Gastrocnemius medialis (tissue), 4 donors: ENCODE data around the gene VGLL3. TPM values are rescaled to one million over a fixed set of nuclear protein-coding genes. Genes with fewer than 3 reads are reported as not detected.
A peak's percentile ranks its signal among the peaks of the same experiment; 100 is the strongest.

ENCODE experiments used
- ATAC-seq, 2 donors: fragments of 150-250 bp; one replicate each; pipeline ENCODE4 v1.9.1; 2016
- DNase-seq, 2 donors: peaks; one replicate each; pipeline ENCODE4 v3.0.0-alpha.2; 2019
- H3K27ac ChIP-seq, 4 donors: fragments of 200-600 bp; sonication (generic); 1 replicate in 1 of 4; 2 replicates in 3 of 4; pipeline ENCODE4 v1.5.1; 2016 to 2018; ENCODE audit warnings: mild to moderate bottlenecking in 2 of 4, moderate library complexity in 1 of 4
- H3K27me3 ChIP-seq, 3 donors: fragments of 200-600 bp; sonication (generic) in 2 of 3; 1 replicate in 1 of 3; 2 replicates in 2 of 3; pipeline versions ENCODE4 v1.5.1 to v1.6.0; 2016 to 2019; ENCODE audit warnings: mild to moderate bottlenecking in 1 of 3, moderate library complexity in 1 of 3
- H3K36me3 ChIP-seq, 2 donors: fragments of 200-600 bp; sonication (generic) in 1 of 2; one replicate each; pipeline ENCODE4 v1.5.1; 2017 to 2018
- H3K4me1 ChIP-seq, 2 donors: fragments of 200-600 bp; sonication (generic) in 1 of 2; one replicate each; pipeline ENCODE4 v1.5.1; 2016 to 2017; ENCODE audit warnings: mild to moderate bottlenecking in 2 of 2
- H3K4me3 ChIP-seq, 4 donors: fragments of 200-600 bp; sonication (generic) in 3 of 4; 1 replicate in 1 of 4; 2 replicates in 3 of 4; pipeline ENCODE4 v1.5.1; 2016 to 2019; ENCODE audit warnings: mild to moderate bottlenecking in 2 of 4
- H3K9me3 ChIP-seq, 3 donors: fragments of 200-600 bp; sonication (generic) in 2 of 3; 1 replicate in 1 of 3; 2 replicates in 2 of 3; pipeline ENCODE4 v1.5.1; 2016 to 2019
- CTCF ChIP-seq, 5 experiments: fragments of 450-650 bp in 3 of 5; fragments of 200-600 bp in 2 of 5; sonication (generic) in 2 of 5; IDR thresholded peaks in 4 of 5; conservative IDR thresholded peaks in 1 of 5; 1 replicate in 4 of 5; 2 replicates in 1 of 5; pipeline ENCODE4 v1.5.1; 2016 to 2019; ENCODE audit warnings: antibody characterized with exemption in 5 of 5, mild to moderate bottlenecking in 3 of 5, moderate library complexity in 3 of 5
- POLR2A ChIP-seq, 2 donors: fragments of 450-650 bp; IDR thresholded peaks; one replicate each; pipeline ENCODE4 v1.6.1; 2017; ENCODE audit warnings: antibody characterized with exemption in 2 of 2, mild to moderate bottlenecking in 2 of 2, moderate library complexity in 2 of 2
- in situ Hi-C, 4 donors: fragments of 200-750 bp; cut with MboI; loops; one replicate each; pipeline versions ENCODE4 v1.15.0 to v1.8.0; 2017; ENCODE audit warnings: low sequenced_read_pairs in 4 of 4
- intact Hi-C: fragments of 100-400 bp; cut with DNase I; formaldehyde crosslinking; loops from one replicate; pipeline ENCODE4 v1.15.1; 2023; ENCODE audit warnings: low total_unique reads
- total RNA-seq, 4 donors: library from RNA; depleted of rRNA; stranded (reverse); fragments of >200 nt; gene quantifications; one replicate each; pipeline versions ENCODE4 v1.1.0 to v1.2.3, GENCODE V29; 2016

The VGLL3 gene, protein sequence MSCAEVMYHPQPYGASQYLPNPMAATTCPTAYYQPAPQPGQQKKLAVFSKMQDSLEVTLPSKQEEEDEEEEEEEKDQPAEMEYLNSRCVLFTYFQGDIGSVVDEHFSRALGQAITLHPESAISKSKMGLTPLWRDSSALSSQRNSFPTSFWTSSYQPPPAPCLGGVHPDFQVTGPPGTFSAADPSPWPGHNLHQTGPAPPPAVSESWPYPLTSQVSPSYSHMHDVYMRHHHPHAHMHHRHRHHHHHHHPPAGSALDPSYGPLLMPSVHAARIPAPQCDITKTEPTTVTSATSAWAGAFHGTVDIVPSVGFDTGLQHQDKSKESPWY
- 1 to 10 TPM; 3.5 to 9.5 (median 5.6) TPM for total RNA-seq

- ATAC-seq (peak; percentile 55 to 63), DNase-seq (peak; percentile 41 to 52)
- Histone ChIP-seq H3K4me1 (peaks cover 0 to 4% of the 10 kb centered on the region in 2 donors), H3K4me3 (peak within 1 kb of the TSS; percentile 49 to 69 (median 64)), H3K36me3 (no peaks in the 10 kb centered on the region), H3K27ac (peak within 1 kb of the TSS; percentile 59 to 81 (median 70)), H3K27me3 (peaks cover 16 to 30% (median 28%) of the 10 kb centered on the region in 3 donors), H3K9me3 (no peaks in the 10 kb centered on the region)
- peak; percentile 29 to 62 for TF ChIP-seq POLR2A (IDR thresholded peaks at IDR 0.05)
- no peak for TF ChIP-seq CTCF (IDR thresholded peaks at IDR 0.05 in 4 of 5, conservative IDR thresholded peaks at IDR 0.05 in 1 of 5)
- in situ Hi-C loops (loop anchor here in 1 of 4 donors (25.0 kb wide), 1 partner anchor 1071 kb away; the partner anchor contains the start of genes CGGBP1 and ZNF654), intact Hi-C loops (no loop called here)
Measured at GRCh38 chr3:86990734-86991481, at the start of gene VGLL3. VGLL3 (minus strand) TSS chr3:86991149; CDS start chr3:86990743, 406 bp downstream.

- in situ Hi-C loops (no loop called here), intact Hi-C loops (no loop called here)
- no peaks in the 10 kb centered on the region for H3K9me3 ChIP-seq
- H3K4me1 ChIP-seq, result no peaks in the 10 kb centered on the region
- ATAC-seq, result no peak
- H3K27me3 ChIP-seq, result no peaks in the 10 kb centered on the region
- H3K27ac ChIP-seq, result no peak overlapping the region
- no peaks in the 10 kb centered on the region for H3K36me3 ChIP-seq
- no peak for TF ChIP-seq POLR2A (IDR thresholded peaks at IDR 0.05)
- DNase-seq, result no peak
- H3K4me3 ChIP-seq, result no peak overlapping the region
Measured at GRCh38 chr3:87037652-87038051, 46.7 kb upstream of the VGLL3 start.

DNA sequence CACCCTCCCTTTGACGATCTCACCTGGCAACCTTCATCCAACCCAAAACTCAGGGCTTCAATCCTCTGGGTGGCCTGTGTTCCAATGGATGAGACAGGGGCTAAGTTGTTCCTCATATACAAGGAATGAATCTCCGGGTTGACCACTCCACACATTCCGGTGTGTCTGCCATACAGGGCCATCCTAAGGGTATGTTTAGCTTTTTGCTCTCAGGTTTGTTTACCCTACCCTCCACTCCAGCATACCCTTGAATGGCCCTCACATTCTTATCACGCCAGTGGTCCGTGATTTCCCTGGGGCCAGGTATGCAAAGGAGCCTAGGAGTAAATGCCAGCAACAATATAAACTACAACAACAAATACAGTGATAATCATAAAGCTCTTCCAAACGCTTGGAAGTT is 45.7 kb upstream of the VGLL3 start:
- Histone ChIP-seq H3K36me3 (no peaks in the 10 kb centered on the region), H3K27me3 (no peaks in the 10 kb centered on the region), H3K4me1 (no peaks in the 10 kb centered on the region), H3K4me3 (no peak overlapping the region), H3K9me3 (no peaks in the 10 kb centered on the region), H3K27ac (no peak overlapping the region)
- TF ChIP-seq CTCF (IDR thresholded peaks at IDR 0.05 in 4 of 5, conservative IDR thresholded peaks at IDR 0.05 in 1 of 5) (no peak), POLR2A (IDR thresholded peaks at IDR 0.05) (no peak)
- in situ Hi-C loops, result no loop called here
- no peak for ATAC-seq
- intact Hi-C loops, result no loop called here
- DNase-seq, result no peak

- Histone ChIP-seq H3K27ac (no peak overlapping the region), H3K4me3 (no peak overlapping the region), H3K9me3 (no peaks in the 10 kb centered on the region), H3K36me3 (no peaks in the 10 kb centered on the region), H3K27me3 (no peaks in the 10 kb centered on the region), H3K4me1 (no peaks in the 10 kb centered on the region)
- in situ Hi-C loops, result no loop called here
- DNase-seq, result no peak
- ATAC-seq, result no peak
- intact Hi-C loops, result no loop called here
- TF ChIP-seq CTCF (IDR thresholded peaks at IDR 0.05 in 4 of 5, conservative IDR thresholded peaks at IDR 0.05 in 1 of 5) (no peak), POLR2A (IDR thresholded peaks at IDR 0.05) (no peak)
Measured at GRCh38 chr3:87035339-87035738, 44.4 kb upstream of the VGLL3 start.

DNA sequence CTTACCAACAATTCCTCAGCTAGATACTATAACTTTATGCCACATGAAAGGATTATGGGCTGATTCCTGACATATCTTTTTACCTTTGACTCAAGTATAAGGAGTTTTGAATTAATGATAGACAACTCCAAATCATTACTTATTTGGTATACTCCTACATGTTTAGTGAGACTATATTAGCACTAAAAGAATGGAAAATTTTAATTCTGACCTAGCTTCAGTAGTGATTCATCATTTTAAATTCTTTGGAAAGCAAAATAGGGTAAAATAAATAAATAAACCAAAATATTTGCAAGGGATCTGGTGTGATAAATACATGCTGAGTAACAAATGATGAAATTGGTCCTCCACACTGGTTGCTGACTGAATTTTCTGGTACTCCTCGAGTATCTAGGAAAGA is 42.3 kb upstream of the VGLL3 start:
- Histone ChIP-seq H3K27ac (no peak overlapping the region), H3K36me3 (no peaks in the 10 kb centered on the region), H3K4me1 (no peaks in the 10 kb centered on the region), H3K4me3 (no peak overlapping the region), H3K27me3 (no peaks in the 10 kb centered on the region), H3K9me3 (no peaks in the 10 kb centered on the region)
- TF ChIP-seq CTCF (IDR thresholded peaks at IDR 0.05 in 4 of 5, conservative IDR thresholded peaks at IDR 0.05 in 1 of 5) (no peak), POLR2A (IDR thresholded peaks at IDR 0.05) (no peak)
- ATAC-seq, result no peak
- in situ Hi-C loops (no loop called here), intact Hi-C loops (no loop called here)
- no peak for DNase-seq
